ENCODE measurements around the gene VKORC1.

The VKORC1 gene

DNA sequence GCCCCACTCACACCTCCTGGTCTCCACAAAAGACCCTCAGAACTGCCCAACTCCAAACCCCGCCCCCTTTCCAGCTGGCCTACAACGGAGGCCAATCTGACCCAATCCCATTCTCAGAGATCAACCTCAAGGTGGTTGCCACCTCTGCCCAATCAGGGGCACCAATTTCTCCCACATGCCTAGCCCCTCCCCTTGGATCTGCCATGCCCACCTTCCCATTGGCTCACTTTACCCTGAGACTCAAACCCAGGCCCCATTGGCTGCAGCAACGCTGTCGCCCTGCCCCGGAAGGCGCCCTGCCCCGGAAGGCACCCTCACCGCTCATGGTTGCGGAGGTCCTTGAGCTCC lies 31.1 kb downstream of the VKORC1 start:
- no peak for DNase-seq (ENCODE audit: low read depth)

DNA sequence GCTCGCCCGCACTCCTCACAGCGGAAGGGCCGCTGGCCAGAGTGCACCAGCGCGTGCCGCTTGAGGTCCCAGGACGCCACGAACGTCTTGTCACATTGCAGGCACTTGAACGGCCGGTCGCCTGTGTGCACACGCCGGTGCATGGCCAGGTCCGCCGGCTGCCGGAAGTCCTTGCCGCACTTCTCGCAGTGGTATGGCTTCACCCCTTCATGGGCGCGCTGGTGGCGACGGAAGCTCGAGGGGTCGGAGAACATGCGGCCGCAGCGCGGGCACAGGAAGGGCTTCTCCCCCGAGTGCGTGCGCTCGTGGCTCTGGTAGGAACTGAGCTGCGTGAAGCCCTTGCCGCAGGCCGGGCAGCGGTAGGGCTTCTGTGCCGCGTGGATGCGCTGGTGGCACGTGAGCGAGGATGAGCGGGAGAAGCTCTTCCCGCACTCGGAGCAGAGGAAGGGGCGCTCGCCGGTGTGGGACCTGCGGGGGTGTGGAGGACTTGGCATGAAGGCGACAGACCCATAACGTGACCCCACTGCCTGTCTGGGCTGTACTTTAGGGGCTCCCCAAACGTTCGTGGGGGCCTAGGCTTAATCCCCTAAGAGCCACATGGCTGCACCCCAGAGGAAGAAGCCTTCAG lies 32.7 kb downstream of the VKORC1 start:
- DNase-seq (ENCODE audit: low read depth), result no peak

DNA sequence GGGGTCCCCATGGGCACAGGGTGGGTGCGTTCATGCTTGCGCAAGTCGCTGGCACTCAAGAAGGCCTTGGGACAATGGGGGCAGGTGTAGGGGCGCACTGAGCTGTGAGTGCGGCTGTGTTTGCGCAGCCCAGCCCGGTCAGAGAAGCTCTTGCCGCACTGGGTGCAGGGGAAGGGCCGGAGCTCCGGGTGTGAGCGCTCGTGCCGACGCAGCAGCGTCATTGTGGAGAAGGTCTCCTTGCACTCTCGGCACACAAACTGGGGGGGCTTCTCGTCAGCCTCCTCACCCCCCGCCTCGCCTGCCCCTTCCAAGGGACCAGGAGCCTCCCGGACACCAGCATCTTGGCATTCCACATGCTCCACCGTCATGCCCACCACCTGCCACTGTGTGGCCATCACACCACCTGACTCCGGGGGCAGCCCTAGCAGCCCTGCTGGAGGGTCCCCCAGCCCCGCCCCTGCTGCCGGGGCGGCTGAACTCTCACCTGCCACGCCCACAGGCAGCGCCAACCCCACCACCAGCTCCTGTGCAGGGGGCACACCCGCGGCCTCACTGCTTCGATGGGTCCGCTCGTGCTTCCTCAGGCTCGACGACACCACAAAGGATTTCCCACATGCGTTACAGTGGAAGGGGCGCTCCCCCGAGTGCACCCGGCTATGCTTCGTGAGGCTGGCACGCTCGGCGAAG lies 33.3 kb downstream of the VKORC1 start:
- no peak for DNase-seq (ENCODE audit: low read depth)

DNA sequence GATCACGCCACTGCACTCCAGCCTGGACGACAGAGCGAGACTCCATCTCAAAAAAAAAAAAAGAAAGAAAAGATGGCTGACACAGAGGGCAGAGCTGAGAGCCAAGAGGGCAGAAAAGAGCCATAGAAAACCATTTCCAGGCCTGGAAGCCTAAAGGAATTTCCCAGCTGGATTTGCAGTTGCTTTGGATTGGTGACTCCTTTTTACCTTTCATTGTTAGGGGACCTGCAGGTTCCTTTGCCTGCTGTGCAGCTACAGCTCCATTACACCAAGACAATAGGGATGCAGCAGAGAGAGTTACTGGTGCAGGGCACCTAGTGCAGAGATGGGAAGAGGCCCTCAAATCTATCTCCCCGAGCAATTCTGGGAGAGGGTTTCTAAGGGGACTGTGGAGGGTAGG lies 39.0 kb downstream of the VKORC1 start:
- DNase-seq (ENCODE audit: low read depth), result no peak

DNA sequence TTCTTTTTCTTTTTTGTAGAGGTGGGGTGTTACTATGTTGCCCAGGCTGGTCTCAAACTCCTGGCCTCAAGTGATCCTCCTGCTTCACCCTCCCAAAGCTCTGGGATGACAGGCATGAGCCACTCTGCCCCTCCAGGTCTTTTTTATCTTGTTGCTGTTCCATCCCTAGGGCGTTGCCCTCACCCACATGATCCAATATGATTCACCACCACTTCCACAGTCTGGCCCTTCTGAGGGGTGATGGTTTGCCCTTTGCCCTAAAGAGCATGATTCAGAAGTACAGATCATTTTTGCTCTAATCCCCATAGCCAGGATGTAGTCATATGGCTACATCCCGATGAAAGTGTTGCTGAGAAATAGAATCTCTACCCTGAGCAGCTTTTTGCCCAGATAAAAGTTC lies 42.5 kb downstream of the VKORC1 start:
- DNase-seq (ENCODE audit: low read depth), result no peak

DNA sequence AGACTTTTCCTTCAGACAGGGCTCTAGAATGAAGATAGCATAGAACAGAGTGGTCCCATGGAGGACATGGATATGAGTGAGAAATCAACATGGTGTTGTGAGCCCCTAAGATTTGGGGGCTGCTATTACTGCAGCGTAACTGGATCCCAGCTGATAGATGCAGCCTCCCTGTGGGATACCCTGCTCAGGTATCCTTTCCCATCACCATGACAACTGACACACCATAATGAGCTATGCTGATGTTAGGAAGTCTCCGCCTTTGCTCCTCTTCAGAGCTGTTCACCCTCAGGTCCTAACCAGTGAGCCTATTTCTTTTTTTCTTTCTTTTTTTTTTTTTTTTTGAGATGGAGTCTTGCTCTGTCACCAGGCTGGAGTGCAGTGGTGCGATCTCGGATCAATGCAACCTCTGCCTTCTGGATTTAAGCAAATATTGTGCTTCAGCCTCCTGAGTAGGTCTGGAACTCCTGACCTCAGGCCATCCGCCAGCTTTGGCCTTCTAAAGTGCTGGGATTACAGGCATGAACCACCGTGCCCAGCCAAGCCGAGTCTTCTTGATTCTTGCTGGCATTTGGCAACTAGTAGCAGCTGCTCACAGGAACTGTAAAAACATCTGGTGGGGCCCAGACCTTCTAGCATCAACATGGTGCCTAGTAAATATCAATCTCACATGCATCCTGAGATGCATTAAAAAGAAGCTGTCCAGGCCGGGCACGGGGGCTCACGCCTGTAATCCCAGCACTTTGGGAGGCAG lies 44.1 kb downstream of the VKORC1 start:
- DNase-seq (ENCODE audit: low read depth), result no peak

DNA sequence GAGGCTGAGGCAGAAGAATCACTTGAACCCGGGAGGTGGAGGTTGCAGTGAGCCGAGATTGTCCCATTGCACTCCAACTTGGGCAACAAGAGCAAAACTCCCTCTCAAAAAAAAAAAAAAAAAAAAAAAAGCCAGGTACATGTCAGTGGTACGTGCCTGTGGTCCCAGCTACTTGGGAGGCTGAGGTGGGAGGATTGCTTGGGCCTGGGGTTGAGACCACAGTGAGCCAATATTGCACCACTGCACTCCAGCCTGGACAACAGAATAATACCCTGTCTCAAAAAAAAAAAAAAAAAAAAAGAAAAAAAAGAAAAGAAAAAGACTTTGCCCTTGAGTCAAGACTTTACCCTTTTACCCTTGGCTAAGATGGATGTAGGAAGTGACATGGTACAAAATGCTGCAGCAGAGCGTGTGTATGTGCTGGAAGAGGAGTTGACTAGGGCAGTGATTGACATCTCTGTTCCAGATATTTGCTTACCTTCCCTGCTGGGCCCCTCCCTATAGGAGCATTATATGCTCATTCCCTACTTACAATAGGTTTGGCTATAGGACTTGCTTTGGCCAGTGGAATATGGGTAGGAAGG lies 50.6 kb downstream of the VKORC1 start:
- no peak for DNase-seq (ENCODE audit: low read depth)

DNA sequence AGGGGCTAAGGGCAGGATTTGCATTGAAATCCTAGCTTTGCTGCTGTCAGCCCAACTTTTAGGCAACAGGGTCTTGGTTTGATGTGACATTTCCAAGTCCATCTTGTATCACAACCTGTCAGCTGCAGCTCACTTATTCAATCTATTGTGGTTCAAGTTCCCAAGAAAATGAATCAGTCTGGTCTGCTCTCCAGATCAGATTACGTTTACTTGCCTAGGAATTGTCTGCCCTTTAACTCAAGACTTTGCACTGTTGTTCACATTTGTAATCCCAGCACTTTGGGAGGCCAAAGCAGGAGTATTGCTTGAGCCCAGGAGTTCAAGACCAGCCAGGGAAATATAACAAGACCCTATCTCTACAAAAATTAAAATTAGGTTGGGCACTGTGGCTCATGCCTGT lies 51.2 kb downstream of the VKORC1 start:
- DNase-seq (ENCODE audit: low read depth), result no peak

DNA sequence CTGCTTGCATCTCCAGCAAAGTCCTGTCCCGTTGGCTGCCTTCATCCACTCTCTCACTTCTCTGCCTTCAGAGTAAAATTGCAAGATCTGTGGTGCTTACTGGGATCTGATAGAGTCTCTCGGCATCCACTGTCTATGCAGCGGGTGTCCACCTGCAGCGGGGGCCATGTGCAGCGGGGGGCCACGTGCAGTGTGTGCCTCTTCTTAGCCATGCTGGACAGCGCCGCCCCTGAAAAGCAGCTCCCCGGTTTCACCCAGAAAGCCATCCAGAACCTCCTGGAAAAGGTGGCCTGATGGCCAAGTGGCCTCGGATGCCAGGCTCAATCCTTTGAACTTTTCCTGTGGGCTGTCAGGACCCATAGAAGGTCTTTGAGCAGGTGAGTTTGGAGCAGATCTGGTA lies 51.7 kb downstream of the VKORC1 start:
- no peak for DNase-seq (ENCODE audit: low read depth)
